Measurements from ENCODE around the gene COX8A. TPM values are rescaled to one million over a fixed set of nuclear protein-coding genes. Genes with fewer than 3 reads are reported as not detected.

The COX8A gene
- total and polyA plus RNA-seq, 9 of the 15 experiments (the other 6 are each of a cell fraction or from before 2014, with no cell fraction given) = 274 to 1,206 (median 526) TPM

DNA sequence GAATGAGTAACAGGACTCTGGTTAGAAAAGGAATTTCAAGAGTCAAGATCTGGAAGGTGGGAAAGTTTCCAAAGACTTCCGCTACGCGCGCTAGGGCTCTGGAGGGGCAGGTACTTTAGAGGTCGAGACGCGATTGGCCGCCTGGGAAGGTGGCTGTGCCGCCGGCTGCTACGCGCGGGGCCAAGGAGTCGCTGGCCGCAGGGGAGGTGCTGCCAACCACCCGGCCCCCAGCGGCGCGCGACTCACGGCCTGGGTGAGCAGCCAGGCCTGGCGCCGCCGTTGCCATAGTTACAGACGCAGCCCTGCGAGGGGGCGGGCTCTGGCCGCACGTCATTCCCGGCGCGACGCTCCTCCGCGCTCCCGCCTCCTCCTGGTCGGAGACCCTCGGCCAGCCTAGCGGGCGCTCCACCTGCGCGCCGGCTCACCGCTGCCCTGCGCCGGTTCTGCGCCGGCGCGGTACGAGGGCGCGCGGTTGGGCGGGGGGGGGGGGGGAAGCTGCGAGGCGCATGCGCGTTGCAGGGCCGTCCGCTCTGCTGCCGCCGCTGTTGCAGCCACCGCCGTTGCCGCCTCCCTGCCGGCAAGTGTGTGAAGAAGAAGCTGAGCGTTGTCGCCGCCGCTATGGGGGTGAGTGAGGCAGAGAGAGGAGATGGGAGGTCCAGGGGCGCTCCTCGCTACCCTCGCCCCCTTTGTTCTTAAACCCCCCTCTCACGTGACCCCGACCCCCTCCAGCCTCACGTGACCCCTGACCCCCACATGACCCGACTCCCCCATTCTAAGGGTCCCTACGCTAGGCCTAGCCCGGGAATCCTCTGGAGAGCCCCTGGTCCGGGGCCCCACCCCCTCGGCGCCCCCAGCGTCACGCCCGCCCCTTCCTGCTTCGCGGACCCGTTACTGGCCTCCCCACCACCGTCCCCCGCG lies 35.7 kb upstream of the COX8A start, which contains the start of gene NAA40 (continued):
- TF ChIP-seq, protein P1, sequence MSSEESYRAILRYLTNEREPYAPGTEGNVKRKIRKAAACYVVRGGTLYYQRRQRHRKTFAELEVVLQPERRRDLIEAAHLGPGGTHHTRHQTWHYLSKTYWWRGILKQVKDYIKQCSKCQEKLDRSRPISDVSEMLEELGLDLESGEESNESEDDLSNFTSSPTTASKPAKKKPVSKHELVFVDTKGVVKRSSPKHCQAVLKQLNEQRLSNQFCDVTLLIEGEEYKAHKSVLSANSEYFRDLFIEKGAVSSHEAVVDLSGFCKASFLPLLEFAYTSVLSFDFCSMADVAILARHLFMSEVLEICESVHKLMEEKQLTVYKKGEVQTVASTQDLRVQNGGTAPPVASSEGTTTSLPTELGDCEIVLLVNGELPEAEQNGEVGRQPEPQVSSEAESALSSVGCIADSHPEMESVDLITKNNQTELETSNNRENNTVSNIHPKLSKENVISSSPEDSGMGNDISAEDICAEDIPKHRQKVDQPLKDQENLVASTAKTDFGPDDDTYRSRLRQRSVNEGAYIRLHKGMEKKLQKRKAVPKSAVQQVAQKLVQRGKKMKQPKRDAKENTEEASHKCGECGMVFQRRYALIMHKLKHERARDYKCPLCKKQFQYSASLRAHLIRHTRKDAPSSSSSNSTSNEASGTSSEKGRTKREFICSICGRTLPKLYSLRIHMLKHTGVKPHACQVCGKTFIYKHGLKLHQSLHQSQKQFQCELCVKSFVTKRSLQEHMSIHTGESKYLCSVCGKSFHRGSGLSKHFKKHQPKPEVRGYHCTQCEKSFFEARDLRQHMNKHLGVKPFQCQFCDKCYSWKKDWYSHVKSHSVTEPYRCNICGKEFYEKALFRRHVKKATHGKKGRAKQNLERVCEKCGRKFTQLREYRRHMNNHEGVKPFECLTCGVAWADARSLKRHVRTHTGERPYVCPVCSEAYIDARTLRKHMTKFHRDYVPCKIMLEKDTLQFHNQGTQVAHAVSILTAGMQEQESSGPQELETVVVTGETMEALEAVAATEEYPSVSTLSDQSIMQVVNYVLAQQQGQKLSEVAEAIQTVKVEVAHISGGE (CRISPR knock-in tag; IDR thresholded peaks at IDR 0.05) = no peak
- TF ChIP-seq SAP30 (IDR thresholded peaks at IDR 0.05; ENCODE audit: borderline replicate concordance, insufficient read depth, low read depth, low read length, poor library complexity, severe bottlenecking) (peak; percentile 93), ZNF274 (IDR thresholded peaks at IDR 0.05; ENCODE audit: borderline replicate concordance, low read depth, low read length) (no peak), RBBP5 (IDR thresholded peaks at IDR 0.05; ENCODE audit: borderline replicate concordance, insufficient read depth, low read length, poor library complexity, severe bottlenecking) (peak; percentile 21), POLR2G (IDR thresholded peaks at IDR 0.05; ENCODE audit: low read depth, low read length) (peak; percentile 64), SUPT5H (IDR thresholded peaks at IDR 0.05) (peak; percentile 11; the same call in 1 of the 2 replicates), RB1 (IDR thresholded peaks at IDR 0.05; ENCODE audit: low read depth) (peak; percentile 90; the same call in 1 of the 2 replicates), E2F3 (CRISPR knock-in tag; IDR thresholded peaks at IDR 0.05) (peak; percentile 51; the same call in 1 of the 2 replicates), HMG20A (CRISPR knock-in tag; conservative IDR thresholded peaks at IDR 0.05) (no peak), RBM25 (IDR thresholded peaks at IDR 0.05; ENCODE audit: low read depth, low read length, severe bottlenecking) (peak; percentile 30)
- TF ChIP-seq, protein P2, sequence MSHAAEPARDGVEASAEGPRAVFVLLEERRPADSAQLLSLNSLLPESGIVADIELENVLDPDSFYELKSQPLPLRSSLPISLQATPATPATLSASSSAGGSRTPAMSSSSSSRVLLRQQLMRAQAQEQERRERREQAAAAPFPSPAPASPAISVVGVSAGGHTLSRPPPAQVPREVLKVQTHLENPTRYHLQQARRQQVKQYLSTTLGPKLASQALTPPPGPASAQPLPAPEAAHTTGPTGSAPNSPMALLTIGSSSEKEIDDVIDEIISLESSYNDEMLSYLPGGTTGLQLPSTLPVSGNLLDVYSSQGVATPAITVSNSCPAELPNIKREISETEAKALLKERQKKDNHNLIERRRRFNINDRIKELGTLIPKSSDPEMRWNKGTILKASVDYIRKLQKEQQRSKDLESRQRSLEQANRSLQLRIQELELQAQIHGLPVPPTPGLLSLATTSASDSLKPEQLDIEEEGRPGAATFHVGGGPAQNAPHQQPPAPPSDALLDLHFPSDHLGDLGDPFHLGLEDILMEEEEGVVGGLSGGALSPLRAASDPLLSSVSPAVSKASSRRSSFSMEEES (CRISPR knock-in tag; IDR thresholded peaks at IDR 0.05) = peak; percentile 76
- TF ChIP-seq, protein P3, sequence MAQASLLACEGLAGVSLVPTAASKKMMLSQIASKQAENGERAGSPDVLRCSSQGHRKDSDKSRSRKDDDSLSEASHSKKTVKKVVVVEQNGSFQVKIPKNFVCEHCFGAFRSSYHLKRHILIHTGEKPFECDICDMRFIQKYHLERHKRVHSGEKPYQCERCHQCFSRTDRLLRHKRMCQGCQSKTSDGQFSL (CRISPR knock-in tag; IDR thresholded peaks at IDR 0.05) = peak; percentile 92
- TF ChIP-seq, protein P3 (tag; IDR thresholded peaks at IDR 0.05) = peak in 1 of 2 experiments; percentile 97; a peak in 2 of 4 replicates
- TF ChIP-seq, protein P4, sequence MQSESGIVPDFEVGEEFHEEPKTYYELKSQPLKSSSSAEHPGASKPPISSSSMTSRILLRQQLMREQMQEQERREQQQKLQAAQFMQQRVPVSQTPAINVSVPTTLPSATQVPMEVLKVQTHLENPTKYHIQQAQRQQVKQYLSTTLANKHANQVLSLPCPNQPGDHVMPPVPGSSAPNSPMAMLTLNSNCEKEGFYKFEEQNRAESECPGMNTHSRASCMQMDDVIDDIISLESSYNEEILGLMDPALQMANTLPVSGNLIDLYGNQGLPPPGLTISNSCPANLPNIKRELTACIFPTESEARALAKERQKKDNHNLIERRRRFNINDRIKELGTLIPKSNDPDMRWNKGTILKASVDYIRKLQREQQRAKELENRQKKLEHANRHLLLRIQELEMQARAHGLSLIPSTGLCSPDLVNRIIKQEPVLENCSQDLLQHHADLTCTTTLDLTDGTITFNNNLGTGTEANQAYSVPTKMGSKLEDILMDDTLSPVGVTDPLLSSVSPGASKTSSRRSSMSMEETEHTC (IDR thresholded peaks at IDR 0.05) = peak; percentile 38; the same call in 1 of the 2 replicates
- TF ChIP-seq, protein P5, sequence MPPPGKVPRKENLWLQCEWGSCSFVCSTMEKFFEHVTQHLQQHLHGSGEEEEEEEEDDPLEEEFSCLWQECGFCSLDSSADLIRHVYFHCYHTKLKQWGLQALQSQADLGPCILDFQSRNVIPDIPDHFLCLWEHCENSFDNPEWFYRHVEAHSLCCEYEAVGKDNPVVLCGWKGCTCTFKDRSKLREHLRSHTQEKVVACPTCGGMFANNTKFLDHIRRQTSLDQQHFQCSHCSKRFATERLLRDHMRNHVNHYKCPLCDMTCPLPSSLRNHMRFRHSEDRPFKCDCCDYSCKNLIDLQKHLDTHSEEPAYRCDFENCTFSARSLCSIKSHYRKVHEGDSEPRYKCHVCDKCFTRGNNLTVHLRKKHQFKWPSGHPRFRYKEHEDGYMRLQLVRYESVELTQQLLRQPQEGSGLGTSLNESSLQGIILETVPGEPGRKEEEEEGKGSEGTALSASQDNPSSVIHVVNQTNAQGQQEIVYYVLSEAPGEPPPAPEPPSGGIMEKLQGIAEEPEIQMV (tag; conservative IDR thresholded peaks at IDR 0.05; ENCODE audit: low read depth) = no peak

All from K562 (cell line).